GM12878 (cell line): ENCODE data around the gene CCDC91.

Experiments used
- ATF2 ChIP-seq: IDR thresholded peaks from 2 replicates; pipeline ENCODE4 v1.6.1; 2012; ENCODE audit warnings: low read length, inconsistent platforms
- CEBPZ ChIP-seq: fragments of 150-350 bp; IDR thresholded peaks from 2 replicates; pipeline ENCODE4 v1.6.1; 2016; ENCODE audit warnings: low read depth, low read length
- EP300 ChIP-seq, 2 experiments: fragments of 150-350 bp in 1 of 2; IDR thresholded peaks; 2 replicates each; pipeline ENCODE4 v1.6.1; 2011 to 2012; ENCODE audit warnings: low read depth in 2 of 2, low read length in 2 of 2, borderline replicate concordance in 1 of 2, improper control_type of control experiment in 1 of 2, inconsistent platforms in 1 of 2; ENCODE audit not compliant: control insufficient read depth in 1 of 2
- POLR2AphosphoS5 ChIP-seq: IDR thresholded peaks from 2 replicates; pipeline ENCODE4 v1.6.1; 2011; ENCODE audit warnings: mild to moderate bottlenecking, low read length, inconsistent platforms
- SUZ12 ChIP-seq: fragments of 200-600 bp; sonication (generic); IDR thresholded peaks from one replicate; pipeline ENCODE4 v1.6.1; 2018; ENCODE audit warnings: antibody characterized with exemption, mild to moderate bottlenecking; ENCODE audit not compliant: unreplicated experiment
- TF ChIP-seq, protein P1 (sequence below), 3 experiments: IDR thresholded peaks in 2 of 3; conservative IDR thresholded peaks in 1 of 3; 2 replicates each; pipeline ENCODE4 v1.5.1; 2011; ENCODE audit warnings: low read depth in 3 of 3, low read length in 3 of 3, mild to moderate bottlenecking in 3 of 3, control low read depth in 2 of 3, moderate library complexity in 2 of 3, inconsistent platforms in 1 of 3, mixed read lengths in 1 of 3; ENCODE audit not compliant: control insufficient read depth in 2 of 3, insufficient read depth in 1 of 3; ENCODE audit errors: extremely low read depth in 1 of 3

DNA sequence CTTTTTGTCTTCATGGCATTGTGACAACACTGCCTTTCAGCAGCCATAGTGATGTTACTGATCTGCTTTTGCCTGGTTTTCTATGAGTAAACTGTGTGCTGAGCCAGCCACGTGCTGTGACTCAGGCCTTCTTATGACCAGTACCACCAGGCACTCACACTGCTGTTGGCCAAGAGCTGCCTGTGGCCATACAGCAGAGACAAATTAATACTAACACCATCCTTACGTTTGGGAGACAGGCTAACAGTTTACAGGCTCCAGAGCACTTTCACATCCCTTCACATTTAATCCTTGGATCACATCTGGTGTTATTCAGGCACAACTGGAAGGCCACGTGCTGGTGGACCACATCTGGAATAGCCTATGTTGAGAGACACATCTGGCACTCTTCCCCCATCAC lies 377.9 kb downstream of the CCDC91 start:
- no peak for TF ChIP-seq POLR2AphosphoS5
- TF ChIP-seq, protein P1, sequence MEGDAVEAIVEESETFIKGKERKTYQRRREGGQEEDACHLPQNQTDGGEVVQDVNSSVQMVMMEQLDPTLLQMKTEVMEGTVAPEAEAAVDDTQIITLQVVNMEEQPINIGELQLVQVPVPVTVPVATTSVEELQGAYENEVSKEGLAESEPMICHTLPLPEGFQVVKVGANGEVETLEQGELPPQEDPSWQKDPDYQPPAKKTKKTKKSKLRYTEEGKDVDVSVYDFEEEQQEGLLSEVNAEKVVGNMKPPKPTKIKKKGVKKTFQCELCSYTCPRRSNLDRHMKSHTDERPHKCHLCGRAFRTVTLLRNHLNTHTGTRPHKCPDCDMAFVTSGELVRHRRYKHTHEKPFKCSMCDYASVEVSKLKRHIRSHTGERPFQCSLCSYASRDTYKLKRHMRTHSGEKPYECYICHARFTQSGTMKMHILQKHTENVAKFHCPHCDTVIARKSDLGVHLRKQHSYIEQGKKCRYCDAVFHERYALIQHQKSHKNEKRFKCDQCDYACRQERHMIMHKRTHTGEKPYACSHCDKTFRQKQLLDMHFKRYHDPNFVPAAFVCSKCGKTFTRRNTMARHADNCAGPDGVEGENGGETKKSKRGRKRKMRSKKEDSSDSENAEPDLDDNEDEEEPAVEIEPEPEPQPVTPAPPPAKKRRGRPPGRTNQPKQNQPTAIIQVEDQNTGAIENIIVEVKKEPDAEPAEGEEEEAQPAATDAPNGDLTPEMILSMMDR (IDR thresholded peaks at IDR 0.05 in 2 of 3, conservative IDR thresholded peaks at IDR 0.05 in 1 of 3; ENCODE audit: control insufficient read depth in 2 of 3, extremely low read depth in 1 of 3, insufficient read depth in 1 of 3, low read depth in 3 of 3, low read length in 3 of 3): no peak
- no peak for TF ChIP-seq EP300 (IDR thresholded peaks at IDR 0.05; ENCODE audit: borderline replicate concordance in 1 of 2, control insufficient read depth in 1 of 2, low read depth in 2 of 2, low read length in 2 of 2)
- no peak for TF ChIP-seq ATF2
- no peak for TF ChIP-seq SUZ12
- no peak for TF ChIP-seq CEBPZ
